ENCODE results near the gene SLC37A4. TPM values are rescaled to one million over a fixed set of nuclear protein-coding genes. Genes with fewer than 3 reads are reported as not detected.
A peak's percentile ranks its signal among the peaks of the same experiment; 100 is the strongest.
"Not testable (repeated sequence)": the region's sequence is repeated elsewhere in the genome, so short reads cannot be mapped to it uniquely, and the experiment has no call there.

The SLC37A4 gene
- total RNA-seq, 1 donor from 2014 or later, result 21.9 TPM

- Mint-ChIP-seq H3K36me3 (ENCODE audit: low read depth, unreplicated experiment) (no peaks in the 10 kb centered on the region), H3K4me1 (ENCODE audit: unreplicated experiment) (peaks cover 21% of the 10 kb centered on the region), H3K27me3 (ENCODE audit: unreplicated experiment) (peaks cover 5% of the 10 kb centered on the region), H3K27ac (ENCODE audit: unreplicated experiment) (no peak overlapping the region), H3K9me3 (ENCODE audit: unreplicated experiment) (no peaks in the 10 kb centered on the region), H3K4me3 (ENCODE audit: unreplicated experiment) (no peak overlapping the region)
- TF ChIP-seq CTCF (IDR thresholded peaks at IDR 0.05; ENCODE audit: unreplicated experiment), result no peak
- no peak for DNase-seq (ENCODE audit: low spot score)
Measured at GRCh38 chr11:119000906-119001305, 29.8 kb downstream of the SLC37A4 start.

- Mint-ChIP-seq H3K36me3 (ENCODE audit: low read depth, unreplicated experiment) (no peaks in the 10 kb centered on the region), H3K4me1 (ENCODE audit: unreplicated experiment) (peaks cover 21% of the 10 kb centered on the region), H3K4me3 (ENCODE audit: unreplicated experiment) (peak overlapping the region; percentile 98), H3K9me3 (ENCODE audit: unreplicated experiment) (no peaks in the 10 kb centered on the region), H3K27me3 (ENCODE audit: unreplicated experiment) (peaks cover 7% of the 10 kb centered on the region), H3K27ac (ENCODE audit: unreplicated experiment) (no peak overlapping the region)
- TF ChIP-seq CTCF (IDR thresholded peaks at IDR 0.05; ENCODE audit: unreplicated experiment), result no peak
- no peak for DNase-seq (ENCODE audit: low spot score)
Measured at GRCh38 chr11:118998822-118999221, 31.9 kb downstream of the SLC37A4 start.

GRCh38 chr11:118998388-118998717 lies 32.3 kb downstream of the SLC37A4 start:
- Mint-ChIP-seq H3K27me3 (ENCODE audit: unreplicated experiment) (peaks cover 7% of the 10 kb centered on the region), H3K9me3 (ENCODE audit: unreplicated experiment) (no peaks in the 10 kb centered on the region), H3K36me3 (ENCODE audit: low read depth, unreplicated experiment) (no peaks in the 10 kb centered on the region), H3K4me3 (ENCODE audit: unreplicated experiment) (peak overlapping the region; percentile 98), H3K27ac (ENCODE audit: unreplicated experiment) (no peak overlapping the region), H3K4me1 (ENCODE audit: unreplicated experiment) (peaks cover 21% of the 10 kb centered on the region)
- no peak for DNase-seq (ENCODE audit: low spot score)
- no peak for TF ChIP-seq CTCF (IDR thresholded peaks at IDR 0.05; ENCODE audit: unreplicated experiment)

GRCh38 chr11:118997627-118998387 lies 32.9 kb downstream of the SLC37A4 start, which contains the start of gene CENATAC:
CENATAC (plus strand) TSS chr11:118998138; CDS start chr11:118998198, 60 bp downstream.
- Mint-ChIP-seq H3K36me3 (ENCODE audit: low read depth, unreplicated experiment) (no peaks in the 10 kb centered on the region), H3K4me3 (ENCODE audit: unreplicated experiment) (peak within 1 kb of the TSS; percentile 98), H3K27me3 (ENCODE audit: unreplicated experiment) (peaks cover 7% of the 10 kb centered on the region), H3K27ac (ENCODE audit: unreplicated experiment) (peak within 1 kb of the TSS; percentile 24), H3K9me3 (ENCODE audit: unreplicated experiment) (no peaks in the 10 kb centered on the region), H3K4me1 (ENCODE audit: unreplicated experiment) (peaks cover 21% of the 10 kb centered on the region)
- TF ChIP-seq CTCF (IDR thresholded peaks at IDR 0.05; ENCODE audit: unreplicated experiment), result no peak
- peak; percentile 91 for DNase-seq (ENCODE audit: low spot score)

- H3K4me1 Mint-ChIP-seq (ENCODE audit: unreplicated experiment), result peaks cover 21% of the 10 kb centered on the region
- H3K27me3 Mint-ChIP-seq (ENCODE audit: unreplicated experiment), result peaks cover 7% of the 10 kb centered on the region
- H3K36me3 Mint-ChIP-seq (ENCODE audit: low read depth, unreplicated experiment), result no peaks in the 10 kb centered on the region
- H3K9me3 Mint-ChIP-seq (ENCODE audit: unreplicated experiment), result no peaks in the 10 kb centered on the region
- H3K27ac Mint-ChIP-seq (ENCODE audit: unreplicated experiment), result peak overlapping the region; percentile 24
- peak overlapping the region; percentile 89 for H3K4me3 Mint-ChIP-seq (ENCODE audit: unreplicated experiment)
- peak; percentile 28 for TF ChIP-seq CTCF (IDR thresholded peaks at IDR 0.05; ENCODE audit: unreplicated experiment)
- peak; percentile 17 for DNase-seq (ENCODE audit: low spot score)
Measured at GRCh38 chr11:118996926-118997626, 33.6 kb downstream of the SLC37A4 start.

GRCh38 chr11:118991486-118992038 lies 39.1 kb downstream of the SLC37A4 start:
- not testable (repeated sequence) for DNase-seq (ENCODE audit: low spot score); H3K36me3 Mint-ChIP-seq (ENCODE audit: low read depth, unreplicated experiment); H3K4me3 Mint-ChIP-seq (ENCODE audit: unreplicated experiment); H3K27ac Mint-ChIP-seq (ENCODE audit: unreplicated experiment); H3K4me1 Mint-ChIP-seq (ENCODE audit: unreplicated experiment); H3K27me3 Mint-ChIP-seq (ENCODE audit: unreplicated experiment); H3K9me3 Mint-ChIP-seq (ENCODE audit: unreplicated experiment)
